Liver (tissue), 9 donors: ENCODE measurements around the gene FYB1. TPM values are rescaled to one million over a fixed set of nuclear protein-coding genes. Genes with fewer than 3 reads are reported as not detected.

ENCODE experiments used
- DNase-seq: peaks from one replicate; pipeline ENCODE4 v3.0.0-alpha.2; 2017; ENCODE audit warnings: low spot score
- H3K27ac ChIP-seq, 2 donors: one replicate each; pipeline ENCODE4 v1.7.0; 2013; ENCODE audit warnings: inconsistent platforms in 2 of 2, low read length in 2 of 2, control low read depth in 1 of 2, low read depth in 1 of 2, mild to moderate bottlenecking in 1 of 2
- H3K27me3 ChIP-seq, 4 donors: one replicate each; pipeline versions ENCODE4 v1.6.1 to v1.7.0; 2013; ENCODE audit warnings: low read length in 3 of 4, inconsistent platforms in 1 of 4, mild to moderate bottlenecking in 1 of 4, moderate library complexity in 1 of 4; ENCODE audit not compliant: control insufficient read depth in 4 of 4, insufficient read depth in 4 of 4
- H3K36me3 ChIP-seq, 4 donors: one replicate each; pipeline versions ENCODE4 v1.6.1 to v1.7.0; 2013; ENCODE audit warnings: low read length in 3 of 4, mild to moderate bottlenecking in 3 of 4, low read depth in 1 of 4, moderate library complexity in 1 of 4; ENCODE audit not compliant: control insufficient read depth in 4 of 4, insufficient read depth in 3 of 4
- H3K4me1 ChIP-seq, 4 donors: one replicate each; pipeline versions ENCODE4 v1.6.1 to v1.7.0; 2013; ENCODE audit warnings: low read length in 3 of 4, mild to moderate bottlenecking in 3 of 4, moderate library complexity in 1 of 4; ENCODE audit not compliant: control insufficient read depth in 4 of 4, insufficient read depth in 4 of 4
- H3K4me3 ChIP-seq, 3 donors: one replicate each; pipeline versions ENCODE4 v1.6.1 to v1.7.0; 2013; ENCODE audit warnings: low read length in 3 of 3, control low read depth in 1 of 3, low read depth in 1 of 3, mild to moderate bottlenecking in 1 of 3
- H3K9ac ChIP-seq, 2 donors: one replicate each; pipeline ENCODE4 v1.7.0; 2013; ENCODE audit warnings: low read length in 2 of 2, mild to moderate bottlenecking in 2 of 2, moderate library complexity in 2 of 2, control low read depth in 1 of 2, low read depth in 1 of 2
- H3K9me3 ChIP-seq, 4 donors: one replicate each; pipeline versions ENCODE4 v1.6.1 to v1.7.0; 2013; ENCODE audit warnings: low read length in 3 of 4; ENCODE audit not compliant: control insufficient read depth in 4 of 4
- ATF3 ChIP-seq: IDR thresholded peaks from 2 replicates; pipeline ENCODE4 v1.6.1; 2016; ENCODE audit warnings: antibody characterized with exemption
- CTCF ChIP-seq: fragments of 150-350 bp; IDR thresholded peaks from 2 replicates; pipeline ENCODE4 v1.5.1; 2017; ENCODE audit warnings: improper control_type of control experiment, low read depth, low read length; ENCODE audit not compliant: missing input control
- EGR1 ChIP-seq, 2 donors: IDR thresholded peaks; 2 replicates each; pipeline ENCODE4 v1.6.1; 2016 to 2018; ENCODE audit warnings: antibody characterized with exemption in 2 of 2, low read depth in 2 of 2
- FOXA1 ChIP-seq: IDR thresholded peaks from 2 replicates; pipeline ENCODE4 v1.6.1; 2016; ENCODE audit warnings: antibody characterized with exemption
- FOXA2 ChIP-seq: IDR thresholded peaks from 2 replicates; pipeline ENCODE4 v1.6.1; 2016; ENCODE audit warnings: antibody characterized with exemption
- GABPA ChIP-seq, 2 donors: IDR thresholded peaks in 1 of 2; conservative IDR thresholded peaks in 1 of 2; 2 replicates each; pipeline ENCODE4 v1.6.1; 2016; ENCODE audit warnings: antibody characterized with exemption in 2 of 2, mild to moderate bottlenecking in 1 of 2, moderate library complexity in 1 of 2
- HNF4A ChIP-seq, 2 donors: conservative IDR thresholded peaks; 2 replicates each; pipeline ENCODE4 v1.6.1; 2016; ENCODE audit warnings: antibody characterized with exemption in 2 of 2, mild to moderate bottlenecking in 2 of 2
- HNF4G ChIP-seq: IDR thresholded peaks from 2 replicates; pipeline ENCODE4 v1.6.1; 2016; ENCODE audit warnings: antibody characterized with exemption
- JUND ChIP-seq, 2 donors: IDR thresholded peaks; 2 replicates each; pipeline ENCODE4 v1.6.1; 2016; ENCODE audit warnings: antibody characterized with exemption in 2 of 2
- MAX ChIP-seq: IDR thresholded peaks from 2 replicates; pipeline ENCODE4 v1.6.1; 2016; ENCODE audit warnings: antibody characterized with exemption
- RAD21 ChIP-seq, 2 donors: IDR thresholded peaks; 2 replicates each; pipeline ENCODE4 v1.6.1; 2016; ENCODE audit warnings: antibody characterized with exemption in 2 of 2, mild to moderate bottlenecking in 2 of 2
- SP1 ChIP-seq: IDR thresholded peaks from 2 replicates; pipeline ENCODE4 v1.6.1; 2018; ENCODE audit warnings: antibody characterized with exemption, mild to moderate bottlenecking
- TAF1 ChIP-seq: conservative IDR thresholded peaks from 2 replicates; pipeline ENCODE4 v1.6.1; 2016; ENCODE audit warnings: antibody characterized with exemption, mild to moderate bottlenecking
- YY1 ChIP-seq: IDR thresholded peaks from 2 replicates; pipeline ENCODE4 v1.6.1; 2016; ENCODE audit warnings: antibody characterized with exemption, mild to moderate bottlenecking
- WGBS: extraction: QIAGEN DNeasy Blood & Tissue Kit; methylation state at CpG from one replicate; pipeline ENCODE4 v1.1.7; 2013; 5-methylcytosine and 5-hydroxymethylcytosine counted together
- polyA plus RNA-seq, 2 donors: library from polyadenylated mRNA; stranded (reverse) in 1 of 2; unstranded in 1 of 2; fragments of 200-250 nt in 1 of 2; fragments of >200 nt in 1 of 2; fragmentation: Nextera tagmentation in 1 of 2; extraction: Ambion mirVana in 1 of 2; gene quantifications; one replicate each; pipeline versions ENCODE4 v1.2.1 to v1.2.3, GENCODE V29; 2013 to 2015
- total RNA-seq, 2 donors: library from RNA; depleted of rRNA; stranded (reverse); fragments of >200 nt; gene quantifications; one replicate each; pipeline ENCODE4 v1.2.3, GENCODE V29; 2014
- TF ChIP-seq, protein P1 (sequence below): IDR thresholded peaks from 2 replicates; pipeline ENCODE4 v1.6.1; 2016; ENCODE audit warnings: antibody characterized with exemption, mild to moderate bottlenecking
- TF ChIP-seq, protein P2 (sequence below): IDR thresholded peaks from 2 replicates; pipeline ENCODE4 v1.6.1; 2016; ENCODE audit warnings: antibody characterized with exemption
- donor health status: healthy.
- donor health status: healthy.
- donor health status: healthy.
- donor health status: healthy.
- donor health status: healthy.

Gene FYB1
- total and polyA plus RNA-seq, 4 donors: 2.3 to 14.6 (median 6.9) TPM

DNA sequence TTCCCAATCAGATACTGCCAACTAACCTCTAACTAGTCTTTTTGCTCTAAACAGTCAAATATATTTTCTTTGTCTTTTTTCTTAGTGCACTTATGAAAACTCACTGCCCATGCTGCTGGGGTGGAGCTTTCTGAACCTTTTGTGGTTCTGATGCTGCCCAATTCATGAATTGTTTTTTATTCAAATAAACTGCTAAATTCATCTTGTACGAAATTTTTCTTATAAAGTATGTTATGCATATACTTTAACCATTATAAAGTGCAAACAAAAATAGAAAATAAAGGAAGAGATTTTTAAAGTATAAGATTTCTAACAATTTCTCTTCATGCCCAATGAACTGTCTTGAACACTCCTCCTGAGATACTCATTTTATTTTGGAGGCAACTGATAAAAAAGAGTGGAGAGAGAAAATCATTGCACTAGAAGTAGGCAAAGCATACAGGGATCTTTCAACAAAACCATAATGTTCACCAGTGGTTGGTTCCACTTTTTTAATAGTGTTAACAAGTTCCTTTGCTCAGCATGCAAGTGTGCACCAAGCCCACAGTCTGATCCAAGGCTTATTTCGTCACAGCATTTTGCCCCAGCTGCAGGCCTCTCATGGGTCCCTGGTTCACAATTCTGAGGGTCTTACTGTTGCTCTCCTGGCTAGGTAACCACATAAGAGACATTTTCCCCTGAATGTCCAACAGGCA, 6.2 kb upstream of the FYB1 start:
- no peak for DNase-seq

GRCh38 chr5:39224196-39224761, 4.9 kb upstream of the FYB1 start:
- 76% methylated on average over 5 of the region's 5 CpGs for WGBS
- no peak overlapping the region for H3K9ac ChIP-seq
- no peaks in the 10 kb centered on the region for H3K27me3 ChIP-seq
- no peak overlapping the region for H3K4me3 ChIP-seq
- no peaks in the 10 kb centered on the region for H3K9me3 ChIP-seq
- no peaks in the 10 kb centered on the region for H3K4me1 ChIP-seq
- TF ChIP-seq TAF1 (no peak), MAX (no peak), EGR1 (IDR thresholded peaks at IDR 0.05; ENCODE audit: low read depth in 2 of 2) (no peak), JUND (IDR thresholded peaks at IDR 0.05) (no peak), ATF3 (no peak), RAD21 (IDR thresholded peaks at IDR 0.05) (no peak), CTCF (no peak), GABPA (IDR thresholded peaks at IDR 0.05 in 1 of 2, conservative IDR thresholded peaks at IDR 0.05 in 1 of 2) (no peak), HNF4G (no peak), FOXA1 (no peak), SP1 (no peak), FOXA2 (no peak), YY1 (no peak)
- TF ChIP-seq, protein P1, sequence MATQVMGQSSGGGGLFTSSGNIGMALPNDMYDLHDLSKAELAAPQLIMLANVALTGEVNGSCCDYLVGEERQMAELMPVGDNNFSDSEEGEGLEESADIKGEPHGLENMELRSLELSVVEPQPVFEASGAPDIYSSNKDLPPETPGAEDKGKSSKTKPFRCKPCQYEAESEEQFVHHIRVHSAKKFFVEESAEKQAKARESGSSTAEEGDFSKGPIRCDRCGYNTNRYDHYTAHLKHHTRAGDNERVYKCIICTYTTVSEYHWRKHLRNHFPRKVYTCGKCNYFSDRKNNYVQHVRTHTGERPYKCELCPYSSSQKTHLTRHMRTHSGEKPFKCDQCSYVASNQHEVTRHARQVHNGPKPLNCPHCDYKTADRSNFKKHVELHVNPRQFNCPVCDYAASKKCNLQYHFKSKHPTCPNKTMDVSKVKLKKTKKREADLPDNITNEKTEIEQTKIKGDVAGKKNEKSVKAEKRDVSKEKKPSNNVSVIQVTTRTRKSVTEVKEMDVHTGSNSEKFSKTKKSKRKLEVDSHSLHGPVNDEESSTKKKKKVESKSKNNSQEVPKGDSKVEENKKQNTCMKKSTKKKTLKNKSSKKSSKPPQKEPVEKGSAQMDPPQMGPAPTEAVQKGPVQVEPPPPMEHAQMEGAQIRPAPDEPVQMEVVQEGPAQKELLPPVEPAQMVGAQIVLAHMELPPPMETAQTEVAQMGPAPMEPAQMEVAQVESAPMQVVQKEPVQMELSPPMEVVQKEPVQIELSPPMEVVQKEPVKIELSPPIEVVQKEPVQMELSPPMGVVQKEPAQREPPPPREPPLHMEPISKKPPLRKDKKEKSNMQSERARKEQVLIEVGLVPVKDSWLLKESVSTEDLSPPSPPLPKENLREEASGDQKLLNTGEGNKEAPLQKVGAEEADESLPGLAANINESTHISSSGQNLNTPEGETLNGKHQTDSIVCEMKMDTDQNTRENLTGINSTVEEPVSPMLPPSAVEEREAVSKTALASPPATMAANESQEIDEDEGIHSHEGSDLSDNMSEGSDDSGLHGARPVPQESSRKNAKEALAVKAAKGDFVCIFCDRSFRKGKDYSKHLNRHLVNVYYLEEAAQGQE: no peak
- TF ChIP-seq, protein P2, sequence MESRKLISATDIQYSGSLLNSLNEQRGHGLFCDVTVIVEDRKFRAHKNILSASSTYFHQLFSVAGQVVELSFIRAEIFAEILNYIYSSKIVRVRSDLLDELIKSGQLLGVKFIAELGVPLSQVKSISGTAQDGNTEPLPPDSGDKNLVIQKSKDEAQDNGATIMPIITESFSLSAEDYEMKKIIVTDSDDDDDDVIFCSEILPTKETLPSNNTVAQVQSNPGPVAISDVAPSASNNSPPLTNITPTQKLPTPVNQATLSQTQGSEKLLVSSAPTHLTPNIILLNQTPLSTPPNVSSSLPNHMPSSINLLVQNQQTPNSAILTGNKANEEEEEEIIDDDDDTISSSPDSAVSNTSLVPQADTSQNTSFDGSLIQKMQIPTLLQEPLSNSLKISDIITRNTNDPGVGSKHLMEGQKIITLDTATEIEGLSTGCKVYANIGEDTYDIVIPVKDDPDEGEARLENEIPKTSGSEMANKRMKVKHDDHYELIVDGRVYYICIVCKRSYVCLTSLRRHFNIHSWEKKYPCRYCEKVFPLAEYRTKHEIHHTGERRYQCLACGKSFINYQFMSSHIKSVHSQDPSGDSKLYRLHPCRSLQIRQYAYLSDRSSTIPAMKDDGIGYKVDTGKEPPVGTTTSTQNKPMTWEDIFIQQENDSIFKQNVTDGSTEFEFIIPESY: no peak
- no peak overlapping the region for H3K27ac ChIP-seq
- no peaks in the 10 kb centered on the region for H3K36me3 ChIP-seq
- no peak for DNase-seq

More for the DNA sequence above, 6.2 kb upstream of the FYB1 start:
- Histone ChIP-seq H3K36me3 (no peaks in the 10 kb centered on the region), H3K4me3 (no peak overlapping the region), H3K27me3 (no peaks in the 10 kb centered on the region), H3K9me3 (no peaks in the 10 kb centered on the region), H3K9ac (no peak overlapping the region), H3K4me1 (no peaks in the 10 kb centered on the region), H3K27ac (no peak overlapping the region)
- WGBS: 88% methylated on average over 2 of the region's 2 CpGs
- TF ChIP-seq HNF4G: no peak
- no peak for TF ChIP-seq SP1
- no peak for TF ChIP-seq GABPA (IDR thresholded peaks at IDR 0.05 in 1 of 2, conservative IDR thresholded peaks at IDR 0.05 in 1 of 2)
- TF ChIP-seq FOXA1: no peak
- TF ChIP-seq MAX: no peak
- TF ChIP-seq HNF4A (conservative IDR thresholded peaks at IDR 0.05): no peak
